ENCODE results near the gene DMRTA1.
"Not testable (repeated sequence)": the region's sequence is repeated elsewhere in the genome, so short reads cannot be mapped to it uniquely, and the experiment has no call there.

The DMRTA1 gene

DNA sequence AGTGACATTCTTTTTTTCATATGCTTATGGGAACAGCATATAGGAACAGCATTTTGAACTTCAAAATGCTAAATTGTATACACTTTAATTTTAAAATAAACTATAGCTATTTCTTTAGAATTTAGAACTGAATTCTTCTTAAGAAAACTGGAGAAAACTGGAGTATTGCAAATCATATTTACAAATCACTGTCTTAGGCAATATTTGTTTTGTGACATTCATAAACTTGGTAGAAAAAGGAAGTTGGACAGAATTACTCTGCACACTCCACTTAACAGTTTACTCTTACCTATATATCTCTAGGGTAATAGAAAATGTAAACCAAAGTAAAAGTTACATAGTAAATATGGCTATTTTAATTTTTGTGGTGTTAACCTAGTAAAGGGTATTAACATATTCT, 3.1 kb downstream of the DMRTA1 start:
- in situ Hi-C loops (cut with HindIII; ENCODE audit: low pct_ligation_motif_present, low pct_unique_long_range_greater_than_20kb, low sequenced_read_pairs): loop anchor here (25.0 kb wide), 1 partner anchor 137 kb away; no protein-coding TSS in a partner anchor
- no peak for DNase-seq

- DNase-seq: peak; percentile 67
- in situ Hi-C loops (cut with HindIII; ENCODE audit: low pct_ligation_motif_present, low pct_unique_long_range_greater_than_20kb, low sequenced_read_pairs): no loop called here
Observed at GRCh38 chr9:22452415-22453010, 5.9 kb downstream of the DMRTA1 start.

- peak; percentile 34 for DNase-seq
- in situ Hi-C loops (cut with HindIII; ENCODE audit: low pct_ligation_motif_present, low pct_unique_long_range_greater_than_20kb, low sequenced_read_pairs): no loop called here
Observed at GRCh38 chr9:22454016-22454415, 7.4 kb downstream of the DMRTA1 start.

GRCh38 chr9:22455181-22455580, 8.6 kb downstream of the DMRTA1 start:
- in situ Hi-C loops (cut with HindIII; ENCODE audit: low pct_ligation_motif_present, low pct_unique_long_range_greater_than_20kb, low sequenced_read_pairs): no loop called here
- DNase-seq: no peak

GRCh38 chr9:22457448-22457847, 10.8 kb downstream of the DMRTA1 start:
- in situ Hi-C loops (cut with HindIII; ENCODE audit: low pct_ligation_motif_present, low pct_unique_long_range_greater_than_20kb, low sequenced_read_pairs): no loop called here
- no peak for DNase-seq

GRCh38 chr9:22463205-22463604, 16.6 kb downstream of the DMRTA1 start:
- no peak for DNase-seq
- in situ Hi-C loops (cut with HindIII; ENCODE audit: low pct_ligation_motif_present, low pct_unique_long_range_greater_than_20kb, low sequenced_read_pairs): no loop called here

DNA sequence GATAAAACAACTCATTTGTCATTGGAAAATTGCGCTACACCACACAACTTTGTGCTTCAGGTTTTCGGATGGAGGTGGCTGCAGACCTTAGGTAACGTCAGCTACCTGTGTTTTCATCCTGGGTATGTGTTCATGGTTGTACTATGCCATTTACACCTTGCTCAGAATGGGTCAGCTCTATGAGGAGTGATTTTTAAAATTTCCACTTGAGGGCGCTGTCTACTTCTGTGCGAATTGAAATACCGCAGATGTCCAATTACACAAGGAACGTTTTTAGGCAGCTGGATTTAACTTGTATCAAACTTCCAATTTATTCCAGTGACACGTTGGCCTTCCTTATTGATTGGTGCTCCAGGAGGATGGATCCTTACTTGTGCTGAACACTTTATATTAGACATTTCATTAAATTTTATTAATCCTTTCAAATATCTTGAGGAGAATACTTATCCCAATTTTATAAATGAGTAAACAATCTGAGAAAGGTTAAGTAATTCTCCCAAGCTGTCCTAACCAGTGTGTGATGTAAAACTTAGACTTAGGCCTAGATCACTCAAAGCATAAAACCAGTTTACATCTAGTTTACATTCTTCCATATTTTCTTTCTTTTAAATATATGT, 23.4 kb downstream of the DMRTA1 start:
- DNase-seq: peak; percentile 56
- in situ Hi-C loops (cut with HindIII; ENCODE audit: low pct_ligation_motif_present, low pct_unique_long_range_greater_than_20kb, low sequenced_read_pairs): no loop called here

GRCh38 chr9:22481566-22481965, 34.9 kb downstream of the DMRTA1 start:
- in situ Hi-C loops (cut with HindIII; ENCODE audit: low pct_ligation_motif_present, low pct_unique_long_range_greater_than_20kb, low sequenced_read_pairs): no loop called here
- no peak for DNase-seq

- DNase-seq: no peak
Observed at GRCh38 chr9:22483528-22484070, 37.0 kb downstream of the DMRTA1 start.

DNA sequence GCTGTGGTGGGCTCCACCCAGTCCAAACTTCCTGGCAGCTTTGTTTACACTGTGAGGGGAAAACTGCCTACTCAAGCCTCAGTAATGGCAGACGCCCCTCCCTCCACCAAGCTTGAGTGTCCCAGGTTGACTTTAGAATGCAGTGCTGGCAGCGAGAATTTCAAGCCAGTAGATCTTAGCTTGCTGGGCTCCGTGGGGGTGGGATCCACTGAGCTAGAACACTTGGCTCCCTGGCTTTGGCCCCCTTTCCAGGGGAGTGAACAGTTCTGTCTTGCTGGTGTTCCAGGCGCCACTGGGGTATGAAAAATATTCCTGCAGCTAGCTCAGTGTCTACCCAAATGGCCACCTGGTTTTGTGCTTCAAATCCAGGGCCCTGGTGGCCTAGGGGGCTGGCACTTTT, 49.6 kb downstream of the DMRTA1 start:
- in situ Hi-C loops (cut with HindIII; ENCODE audit: low pct_ligation_motif_present, low pct_unique_long_range_greater_than_20kb, low sequenced_read_pairs); DNase-seq: not testable (repeated sequence)

More at GRCh38 chr9:22483528-22484070, 37.0 kb downstream of the DMRTA1 start:
- in situ Hi-C loops (cut with HindIII; ENCODE audit: low pct_ligation_motif_present, low pct_unique_long_range_greater_than_20kb, low sequenced_read_pairs): no loop called here

All from ACHN (cell line).